ENCODE data around the gene MBNL2.
A peak's percentile ranks its signal among the peaks of the same experiment; 100 is the strongest.

MBNL2 gene

DNA sequence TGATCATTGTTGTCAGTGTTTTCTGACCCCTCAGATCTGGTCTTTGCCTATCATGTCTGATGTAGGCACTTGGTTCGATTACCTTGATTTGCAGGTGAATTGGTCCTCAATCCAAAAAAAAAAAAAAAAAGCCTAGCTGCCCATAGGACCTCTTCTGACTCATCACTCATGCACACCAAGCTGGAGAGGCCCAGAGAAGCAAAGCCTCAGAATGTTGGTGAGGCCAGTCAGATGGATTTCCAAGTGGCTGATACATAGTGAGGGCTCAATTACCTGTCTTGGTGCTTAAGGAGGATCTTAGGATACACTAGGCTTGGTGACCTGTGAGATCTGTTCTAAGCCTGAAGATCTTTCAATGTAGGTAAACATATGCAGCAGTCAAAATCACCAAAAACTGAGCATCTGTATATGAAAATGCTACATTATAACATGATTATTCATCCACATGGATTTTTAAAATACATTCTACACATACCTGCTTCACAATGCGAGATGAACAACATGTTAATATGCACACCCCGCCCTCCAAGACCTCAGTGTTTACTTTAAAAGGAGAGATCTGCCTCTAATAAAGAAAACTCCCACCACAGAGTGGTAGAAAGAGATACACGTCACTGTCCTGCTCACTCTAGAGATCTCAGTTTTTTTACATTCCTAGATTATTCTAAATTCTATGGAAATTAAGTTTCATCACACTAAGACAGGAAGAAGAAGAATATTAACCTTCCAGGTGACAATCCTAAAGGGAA is 132.0 kb downstream of the MBNL2 start:
- TF ChIP-seq, protein P1, sequence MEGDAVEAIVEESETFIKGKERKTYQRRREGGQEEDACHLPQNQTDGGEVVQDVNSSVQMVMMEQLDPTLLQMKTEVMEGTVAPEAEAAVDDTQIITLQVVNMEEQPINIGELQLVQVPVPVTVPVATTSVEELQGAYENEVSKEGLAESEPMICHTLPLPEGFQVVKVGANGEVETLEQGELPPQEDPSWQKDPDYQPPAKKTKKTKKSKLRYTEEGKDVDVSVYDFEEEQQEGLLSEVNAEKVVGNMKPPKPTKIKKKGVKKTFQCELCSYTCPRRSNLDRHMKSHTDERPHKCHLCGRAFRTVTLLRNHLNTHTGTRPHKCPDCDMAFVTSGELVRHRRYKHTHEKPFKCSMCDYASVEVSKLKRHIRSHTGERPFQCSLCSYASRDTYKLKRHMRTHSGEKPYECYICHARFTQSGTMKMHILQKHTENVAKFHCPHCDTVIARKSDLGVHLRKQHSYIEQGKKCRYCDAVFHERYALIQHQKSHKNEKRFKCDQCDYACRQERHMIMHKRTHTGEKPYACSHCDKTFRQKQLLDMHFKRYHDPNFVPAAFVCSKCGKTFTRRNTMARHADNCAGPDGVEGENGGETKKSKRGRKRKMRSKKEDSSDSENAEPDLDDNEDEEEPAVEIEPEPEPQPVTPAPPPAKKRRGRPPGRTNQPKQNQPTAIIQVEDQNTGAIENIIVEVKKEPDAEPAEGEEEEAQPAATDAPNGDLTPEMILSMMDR (conservative IDR thresholded peaks at IDR 0.05): no peak
- TF ChIP-seq ZFX (IDR thresholded peaks at IDR 0.05): no peak
- H3K27ac ChIP-seq: no peak overlapping the region

GRCh38 chr13:97354808-97355207 is 132.7 kb downstream of the MBNL2 start:
- no peak overlapping the region for H3K27ac ChIP-seq
- TF ChIP-seq ZFX (IDR thresholded peaks at IDR 0.05): no peak
- TF ChIP-seq, protein P1 (conservative IDR thresholded peaks at IDR 0.05): no peak

DNA sequence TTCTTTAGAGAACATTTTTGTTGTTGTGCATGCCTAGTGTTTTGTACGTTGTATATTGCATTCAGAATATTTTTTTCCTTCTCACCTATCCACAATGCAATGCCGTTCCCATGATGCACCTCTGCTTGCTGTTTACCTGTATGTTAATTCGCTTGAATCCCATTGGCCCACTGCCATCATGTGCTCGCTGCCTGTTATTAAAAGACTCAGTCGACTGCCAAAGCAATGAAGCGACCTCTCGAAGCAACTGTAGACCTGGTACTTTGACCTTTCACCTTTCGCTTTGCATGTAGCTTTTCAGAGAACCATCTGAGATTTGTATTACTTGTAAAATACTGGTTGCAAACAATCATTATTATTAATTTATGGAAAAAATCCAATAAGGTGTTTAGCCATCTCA is 134.5 kb downstream of the MBNL2 start:
- no peak overlapping the region for H3K27ac ChIP-seq
- no peak for TF ChIP-seq ZFX (IDR thresholded peaks at IDR 0.05)
- TF ChIP-seq, protein P1 (conservative IDR thresholded peaks at IDR 0.05): no peak

DNA sequence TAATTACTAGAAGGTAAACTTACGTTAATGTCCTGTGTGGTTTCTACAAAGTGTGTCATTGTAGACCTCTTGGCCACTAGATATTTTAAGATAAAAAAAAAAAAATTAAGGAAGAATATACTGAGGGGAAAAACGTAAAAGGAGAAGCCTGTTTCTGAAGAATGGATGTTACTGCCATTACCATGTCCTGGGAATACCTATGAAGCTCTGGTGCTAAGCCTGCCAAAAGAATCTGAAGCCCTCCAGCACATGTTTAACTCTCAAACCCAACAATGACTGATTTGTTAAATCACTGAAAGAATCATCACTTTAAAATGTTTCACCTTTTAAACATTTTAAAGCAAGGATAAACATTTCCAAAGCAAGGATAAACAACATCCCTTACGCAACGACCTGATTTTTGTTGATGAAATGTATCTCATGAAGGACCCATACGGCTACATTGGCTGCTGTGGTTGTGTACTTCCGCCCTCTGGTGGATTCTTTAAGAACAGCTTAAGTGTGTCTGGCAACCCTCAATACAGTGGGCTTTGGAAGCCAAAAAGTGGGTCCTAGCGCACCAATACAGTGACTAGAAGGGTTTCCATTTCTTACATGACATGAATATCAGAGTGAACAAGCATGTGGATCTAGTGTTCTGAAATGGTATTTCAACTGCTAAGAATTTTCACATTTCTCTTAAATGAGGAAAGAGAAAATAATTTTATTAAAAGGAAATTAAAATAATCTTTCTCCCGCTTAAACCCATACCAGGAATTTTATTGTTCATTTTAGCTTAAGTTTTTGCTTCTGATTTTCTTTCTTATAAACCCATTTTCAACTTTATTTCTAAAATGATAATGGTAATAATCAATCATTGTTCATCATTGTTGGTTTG is 137.3 kb downstream of the MBNL2 start:
- TF ChIP-seq, protein P1 (conservative IDR thresholded peaks at IDR 0.05): peak; percentile 85
- TF ChIP-seq ZFX (IDR thresholded peaks at IDR 0.05): no peak
- no peak overlapping the region for H3K27ac ChIP-seq

DNA sequence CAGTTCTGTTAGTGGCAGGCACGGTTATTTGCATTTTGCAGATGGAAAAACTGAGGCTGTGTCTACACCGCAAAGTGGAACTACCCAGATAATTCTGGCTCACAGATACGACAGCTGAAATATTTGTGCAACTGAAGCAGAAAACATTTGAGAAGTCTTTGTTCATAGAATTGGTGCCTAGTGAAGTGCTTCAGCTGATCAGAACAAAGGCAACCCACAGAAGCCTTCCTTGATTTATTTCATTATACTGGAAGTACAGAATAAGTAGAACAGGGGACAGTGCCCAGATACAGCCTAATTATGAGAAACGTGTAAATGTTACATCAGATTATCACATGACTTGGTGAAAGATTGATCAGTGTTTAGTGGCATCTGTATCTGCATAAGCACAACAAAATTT is 138.5 kb downstream of the MBNL2 start:
- no peak for TF ChIP-seq ZFX (IDR thresholded peaks at IDR 0.05)
- TF ChIP-seq, protein P1 (conservative IDR thresholded peaks at IDR 0.05): no peak
- H3K27ac ChIP-seq: no peak overlapping the region

DNA sequence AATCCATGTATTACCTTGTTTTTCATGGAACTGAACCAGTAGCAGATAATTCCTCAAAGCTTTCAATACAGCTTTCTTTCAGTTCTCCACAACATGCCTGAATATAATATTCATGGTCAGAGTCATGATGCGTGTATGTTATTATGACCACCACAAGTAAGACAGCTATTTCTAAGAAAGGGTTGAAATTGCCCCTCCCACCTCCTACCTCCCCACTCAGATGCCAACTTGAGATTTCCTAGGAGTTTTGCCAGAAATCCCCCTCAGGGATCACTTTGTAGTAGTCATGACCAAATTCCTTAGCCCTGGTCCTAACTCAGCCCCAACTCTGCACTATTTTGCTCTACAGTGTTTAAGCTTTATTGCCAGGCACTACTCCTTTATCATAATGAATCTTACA is 141.9 kb downstream of the MBNL2 start:
- H3K27ac ChIP-seq: no peak overlapping the region
- TF ChIP-seq ZFX (IDR thresholded peaks at IDR 0.05): no peak
- TF ChIP-seq, protein P1 (conservative IDR thresholded peaks at IDR 0.05): no peak

- no peak overlapping the region for H3K27ac ChIP-seq
- TF ChIP-seq, protein P1 (conservative IDR thresholded peaks at IDR 0.05): no peak
- no peak for TF ChIP-seq ZFX (IDR thresholded peaks at IDR 0.05)
These were observed 142.7 kb downstream of the MBNL2 start for GRCh38 chr13:97364827-97365226.
